Prostate gland (tissue), 2 donors: ENCODE data around the gene GATAD2B.

Experiments used
- CTCF ChIP-seq, 4 experiments: fragments of 200-600 bp in 2 of 4; fragments of 450-650 bp in 2 of 4; sonication (generic) in 2 of 4; IDR thresholded peaks; 1 replicate in 3 of 4; 2 replicates in 1 of 4; pipeline ENCODE4 v1.5.1; 2016 to 2019; ENCODE audit warnings: antibody characterized with exemption in 4 of 4, mild to moderate bottlenecking in 2 of 4, moderate library complexity in 2 of 4
- POLR2AphosphoS5 ChIP-seq: sonication (generic); formaldehyde crosslinking; IDR thresholded peaks from one replicate; pipeline ENCODE4 v1.6.1; 2017; ENCODE audit warnings: antibody characterized with exemption

- TF ChIP-seq POLR2AphosphoS5 = no peak
- TF ChIP-seq CTCF (IDR thresholded peaks at IDR 0.05) = no peak
Measured at GRCh38 chr1:153933955-153934354, 11.2 kb upstream of the GATAD2B start.
